ENCODE measurements around the gene CCDC180. TPM values are rescaled to one million over a fixed set of nuclear protein-coding genes. Genes with fewer than 3 reads are reported as not detected.

Gene CCDC180
- total RNA-seq, 2 donors from 2014 or later = 5.8 to 9.7 TPM

GRCh38 chr9:97313746-97314145 lies 6.3 kb downstream of the CCDC180 start:
- ATAC-seq (ENCODE audit: insufficient number of reproducible peaks, low FRiP score, low read depth) (no peak), DNase-seq (ENCODE audit: low spot score) (no peak)
- no peak for TF ChIP-seq CTCF (IDR thresholded peaks at IDR 0.05)
- Histone ChIP-seq H3K9me3 (no peaks in the 10 kb centered on the region), H3K27ac (no peak overlapping the region), H3K27me3 (replicated peaks; ENCODE audit: insufficient read depth) (no peaks in the 10 kb centered on the region), H3K4me3 (no peak overlapping the region), H3K36me3 (peaks cover 42% of the 10 kb centered on the region), H3K4me1 (ENCODE audit: control insufficient read depth in 1 of 2, low read depth in 2 of 2) (no peaks in the 10 kb centered on the region)

- no peak for TF ChIP-seq CTCF (IDR thresholded peaks at IDR 0.05)
- H3K4me3 ChIP-seq = no peak overlapping the region
- no peaks in the 10 kb centered on the region for H3K4me1 ChIP-seq (ENCODE audit: control insufficient read depth in 1 of 2, low read depth in 2 of 2)
- H3K9me3 ChIP-seq = no peaks in the 10 kb centered on the region
- peaks cover 44% of the 10 kb centered on the region for H3K36me3 ChIP-seq
- no peak overlapping the region for H3K27ac ChIP-seq
- no peaks in the 10 kb centered on the region for H3K27me3 ChIP-seq (replicated peaks; ENCODE audit: insufficient read depth)
- no peak for DNase-seq (ENCODE audit: low spot score)
- ATAC-seq (ENCODE audit: insufficient number of reproducible peaks, low FRiP score, low read depth) = no peak
Measured at GRCh38 chr9:97314503-97314902, 7.0 kb downstream of the CCDC180 start.

- H3K9me3 ChIP-seq = no peaks in the 10 kb centered on the region
- no peaks in the 10 kb centered on the region for H3K27me3 ChIP-seq (replicated peaks; ENCODE audit: insufficient read depth)
- no peak overlapping the region for H3K4me3 ChIP-seq
- H3K27ac ChIP-seq = no peak overlapping the region
- no peaks in the 10 kb centered on the region for H3K4me1 ChIP-seq (ENCODE audit: control insufficient read depth in 1 of 2, low read depth in 2 of 2)
- no peak for TF ChIP-seq CTCF (IDR thresholded peaks at IDR 0.05)
- peaks cover 44% of the 10 kb centered on the region for H3K36me3 ChIP-seq
- ATAC-seq (ENCODE audit: insufficient number of reproducible peaks, low FRiP score, low read depth) (no peak), DNase-seq (ENCODE audit: low spot score) (no peak)
Measured at GRCh38 chr9:97315550-97315949, 8.1 kb downstream of the CCDC180 start.

GRCh38 chr9:97316904-97317303 lies 9.4 kb downstream of the CCDC180 start:
- DNase-seq (ENCODE audit: low spot score) = no peak
- H3K4me1 ChIP-seq (ENCODE audit: control insufficient read depth in 1 of 2, low read depth in 2 of 2) = no peaks in the 10 kb centered on the region
- H3K27me3 ChIP-seq (replicated peaks; ENCODE audit: insufficient read depth) = no peaks in the 10 kb centered on the region
- H3K4me3 ChIP-seq = no peak overlapping the region
- TF ChIP-seq CTCF (IDR thresholded peaks at IDR 0.05) = no peak
- H3K9me3 ChIP-seq = no peaks in the 10 kb centered on the region
- peaks cover 53% of the 10 kb centered on the region for H3K36me3 ChIP-seq
- ATAC-seq (ENCODE audit: insufficient number of reproducible peaks, low FRiP score, low read depth) = no peak
- no peak overlapping the region for H3K27ac ChIP-seq

- Histone ChIP-seq H3K9me3 (no peaks in the 10 kb centered on the region), H3K27ac (no peak overlapping the region), H3K27me3 (replicated peaks; ENCODE audit: insufficient read depth) (no peaks in the 10 kb centered on the region), H3K4me1 (ENCODE audit: control insufficient read depth in 1 of 2, low read depth in 2 of 2) (no peaks in the 10 kb centered on the region), H3K36me3 (peaks cover 52% of the 10 kb centered on the region), H3K4me3 (no peak overlapping the region)
- ATAC-seq (ENCODE audit: insufficient number of reproducible peaks, low FRiP score, low read depth) = no peak
- no peak for TF ChIP-seq CTCF (IDR thresholded peaks at IDR 0.05)
- DNase-seq (ENCODE audit: low spot score) = no peak
Measured at GRCh38 chr9:97318433-97318832, 11.0 kb downstream of the CCDC180 start.
